KOPT-K1 (cell line): ENCODE measurements around the gene GAK.

Experiments used
- H3K27ac ChIP-seq: fragments of 200-600 bp; sonication (generic); 2 replicates; pipeline ENCODE4 v1.5.1; 2016; ENCODE audit warnings: antibody characterized with exemption, mild to moderate bottlenecking, low read depth, low read length; ENCODE audit not compliant: poor library complexity, severe bottlenecking
- H3K36me3 ChIP-seq: fragments of 200-600 bp; sonication (generic); 2 replicates; pipeline ENCODE4 v1.5.1; 2017; ENCODE audit warnings: antibody characterized with exemption, mild to moderate bottlenecking, low read length, moderate library complexity; ENCODE audit not compliant: insufficient read depth
- H3K9me3 ChIP-seq: fragments of 200-600 bp; sonication (generic); 2 replicates; pipeline ENCODE4 v1.5.1; 2017; ENCODE audit warnings: antibody characterized with exemption, low read length, mild to moderate bottlenecking; ENCODE audit not compliant: insufficient read depth, poor library complexity, severe bottlenecking

GAK gene

GRCh38 chr4:901192-901910 is 30.8 kb downstream of the GAK start:
- Histone ChIP-seq H3K36me3 (peaks cover 82% of the 10 kb centered on the region), H3K9me3 (peaks cover 9% of the 10 kb centered on the region), H3K27ac (no peak overlapping the region)

GRCh38 chr4:900721-901120 is 31.4 kb downstream of the GAK start:
- H3K36me3 ChIP-seq: peaks cover 85% of the 10 kb centered on the region

GRCh38 chr4:900073-900472 is 32.0 kb downstream of the GAK start:
- Histone ChIP-seq H3K36me3 (peaks cover 90% of the 10 kb centered on the region), H3K27ac (no peak overlapping the region), H3K9me3 (no peaks in the 10 kb centered on the region)

More at GRCh38 chr4:900721-901120, 31.4 kb downstream of the GAK start:
- H3K9me3 ChIP-seq: peaks cover 2% of the 10 kb centered on the region
- H3K27ac ChIP-seq: no peak overlapping the region

GRCh38 chr4:899556-899906 is 32.6 kb downstream of the GAK start:
- Histone ChIP-seq H3K9me3 (no peaks in the 10 kb centered on the region), H3K36me3 (peaks cover 89% of the 10 kb centered on the region), H3K27ac (no peak overlapping the region)

GRCh38 chr4:898869-899555 is 33.1 kb downstream of the GAK start:
- peaks cover 93% of the 10 kb centered on the region for H3K36me3 ChIP-seq
- no peaks in the 10 kb centered on the region for H3K9me3 ChIP-seq
- H3K27ac ChIP-seq: no peak overlapping the region

GRCh38 chr4:898123-898522 is 34.0 kb downstream of the GAK start:
- no peak overlapping the region for H3K27ac ChIP-seq
- H3K36me3 ChIP-seq: peaks cover 93% of the 10 kb centered on the region
- H3K9me3 ChIP-seq: no peaks in the 10 kb centered on the region

- H3K36me3 ChIP-seq: peaks cover 93% of the 10 kb centered on the region
- H3K9me3 ChIP-seq: no peaks in the 10 kb centered on the region
- H3K27ac ChIP-seq: no peak overlapping the region
These were observed 35.5 kb downstream of the GAK start for GRCh38 chr4:896630-897029.

- Histone ChIP-seq H3K27ac (no peak overlapping the region), H3K9me3 (no peaks in the 10 kb centered on the region), H3K36me3 (peaks cover 88% of the 10 kb centered on the region)
These were observed 35.9 kb downstream of the GAK start for GRCh38 chr4:896216-896615.

- Histone ChIP-seq H3K36me3 (peaks cover 89% of the 10 kb centered on the region), H3K9me3 (no peaks in the 10 kb centered on the region), H3K27ac (no peak overlapping the region)
These were observed 36.5 kb downstream of the GAK start for GRCh38 chr4:895596-895995.

- H3K27ac ChIP-seq: no peak overlapping the region
- H3K9me3 ChIP-seq: no peaks in the 10 kb centered on the region
- H3K36me3 ChIP-seq: peaks cover 89% of the 10 kb centered on the region
These were observed 38.0 kb downstream of the GAK start for GRCh38 chr4:893995-894705.

- H3K36me3 ChIP-seq: peaks cover 92% of the 10 kb centered on the region
- H3K27ac ChIP-seq: no peak overlapping the region
- no peaks in the 10 kb centered on the region for H3K9me3 ChIP-seq
These were observed 38.7 kb downstream of the GAK start for GRCh38 chr4:893276-893994.

GRCh38 chr4:892780-893179 is 39.3 kb downstream of the GAK start:
- Histone ChIP-seq H3K9me3 (no peaks in the 10 kb centered on the region), H3K27ac (no peak overlapping the region), H3K36me3 (peaks cover 94% of the 10 kb centered on the region)

- H3K27ac ChIP-seq: no peak overlapping the region
- peaks cover 94% of the 10 kb centered on the region for H3K36me3 ChIP-seq
- no peaks in the 10 kb centered on the region for H3K9me3 ChIP-seq
These were observed 40.4 kb downstream of the GAK start for GRCh38 chr4:891747-892146.

GRCh38 chr4:890036-890695 is 42.0 kb downstream of the GAK start:
- Histone ChIP-seq H3K9me3 (no peaks in the 10 kb centered on the region), H3K36me3 (peaks cover 94% of the 10 kb centered on the region)

More at GRCh38 chr4:890036-890695, 42.0 kb downstream of the GAK start:
- no peak overlapping the region for H3K27ac ChIP-seq
